HEK293T (cell line): ENCODE measurements around the gene SF3B2.

Source experiments
- ARNT ChIP-seq: fragments of 450-650 bp; IDR thresholded peaks from 2 replicates; pipeline ENCODE4 v1.6.1; 2017; ENCODE audit warnings: mild to moderate bottlenecking
- BHLHE40 ChIP-seq: fragments of 450-650 bp; IDR thresholded peaks from 2 replicates; pipeline ENCODE4 v1.6.1; 2016; ENCODE audit warnings: mild to moderate bottlenecking, moderate library complexity, borderline replicate concordance
- CTBP1 ChIP-seq: fragments of 450-650 bp; IDR thresholded peaks from 2 replicates; pipeline ENCODE4 v1.6.1; 2016; ENCODE audit warnings: borderline replicate concordance
- ELF4 ChIP-seq: fragments of 450-650 bp; IDR thresholded peaks from 2 replicates; pipeline ENCODE4 v1.6.1; 2017; ENCODE audit warnings: antibody characterized with exemption
- FOXA1 ChIP-seq: fragments of 450-650 bp; IDR thresholded peaks from 2 replicates; pipeline ENCODE4 v1.6.1; 2016; ENCODE audit warnings: mild to moderate bottlenecking
- FOXK2 ChIP-seq: fragments of 450-650 bp; IDR thresholded peaks from 2 replicates; pipeline ENCODE4 v1.6.1; 2016; ENCODE audit warnings: mild to moderate bottlenecking
- FOXM1 ChIP-seq: fragments of 450-650 bp; IDR thresholded peaks from 2 replicates; pipeline ENCODE4 v1.6.1; 2017; ENCODE audit warnings: mild to moderate bottlenecking, borderline replicate concordance
- L3MBTL2 ChIP-seq: fragments of 450-650 bp; conservative IDR thresholded peaks from 2 replicates; pipeline ENCODE4 v1.6.1; 2016; ENCODE audit warnings: mild to moderate bottlenecking
- SP1 ChIP-seq: fragments of 450-650 bp; IDR thresholded peaks from 2 replicates; pipeline ENCODE4 v1.6.1; 2017
- SUZ12 ChIP-seq: fragments of 450-650 bp; IDR thresholded peaks from 2 replicates; pipeline ENCODE4 v1.6.1; 2016; ENCODE audit warnings: mild to moderate bottlenecking
- TF ChIP-seq, protein P1 (sequence below): fragments of 450-650 bp; IDR thresholded peaks from 2 replicates; pipeline ENCODE4 v1.6.1; 2016

DNA sequence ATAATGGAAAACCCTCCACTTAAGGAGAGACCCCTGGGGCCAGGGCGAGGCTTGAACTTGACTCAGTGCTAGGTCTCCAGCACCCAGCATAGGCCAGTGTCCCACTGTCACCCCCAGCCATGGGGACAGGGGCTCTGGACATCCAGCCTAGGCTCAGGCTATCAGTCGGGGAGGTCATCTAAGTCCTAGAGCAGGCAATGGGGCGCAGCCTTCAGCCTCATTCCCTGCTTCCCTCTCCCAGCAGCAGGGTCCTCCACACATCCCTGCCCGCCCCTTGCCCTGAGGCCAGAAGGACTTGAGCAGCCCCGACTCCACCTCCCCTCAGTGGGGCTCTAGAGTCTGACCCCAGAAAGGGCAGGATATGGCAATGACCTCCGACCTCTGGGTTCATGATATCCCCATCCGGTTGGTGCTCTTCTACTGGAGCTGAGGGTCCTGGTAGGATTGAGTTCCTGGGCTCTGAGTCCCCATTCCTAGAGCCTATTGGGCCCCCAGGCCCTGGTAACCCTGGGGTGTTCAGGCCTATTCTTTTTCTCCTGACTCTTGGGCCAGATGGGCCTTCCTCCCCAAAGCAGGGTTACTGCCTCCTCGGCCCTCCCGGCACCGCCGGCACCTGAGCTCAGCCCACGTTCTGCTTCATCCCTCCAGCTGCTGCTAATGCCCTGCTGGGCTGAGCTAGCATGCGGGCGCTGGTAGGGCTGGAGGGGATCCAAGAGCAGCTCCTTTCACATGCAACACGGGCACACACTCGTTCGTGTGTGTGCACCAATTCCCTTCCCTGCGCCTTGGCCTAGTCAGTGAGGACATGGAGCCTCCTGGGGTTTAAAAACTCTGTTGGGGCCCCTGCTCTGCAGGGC lies 36.0 kb upstream of the SF3B2 start:
- no peak for TF ChIP-seq SP1
- TF ChIP-seq FOXK2, result no peak
- no peak for TF ChIP-seq FOXA1
- TF ChIP-seq ELF4, result no peak
- no peak for TF ChIP-seq SUZ12
- no peak for TF ChIP-seq ARNT
- no peak for TF ChIP-seq CTBP1
- TF ChIP-seq, protein P1, sequence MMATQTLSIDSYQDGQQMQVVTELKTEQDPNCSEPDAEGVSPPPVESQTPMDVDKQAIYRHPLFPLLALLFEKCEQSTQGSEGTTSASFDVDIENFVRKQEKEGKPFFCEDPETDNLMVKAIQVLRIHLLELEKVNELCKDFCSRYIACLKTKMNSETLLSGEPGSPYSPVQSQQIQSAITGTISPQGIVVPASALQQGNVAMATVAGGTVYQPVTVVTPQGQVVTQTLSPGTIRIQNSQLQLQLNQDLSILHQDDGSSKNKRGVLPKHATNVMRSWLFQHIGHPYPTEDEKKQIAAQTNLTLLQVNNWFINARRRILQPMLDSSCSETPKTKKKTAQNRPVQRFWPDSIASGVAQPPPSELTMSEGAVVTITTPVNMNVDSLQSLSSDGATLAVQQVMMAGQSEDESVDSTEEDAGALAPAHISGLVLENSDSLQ, result no peak
- no peak for TF ChIP-seq BHLHE40
- TF ChIP-seq FOXM1, result no peak
- no peak for TF ChIP-seq L3MBTL2
